Measurements from ENCODE around the gene TOB1. TPM values are rescaled to one million over a fixed set of nuclear protein-coding genes. Genes with fewer than 3 reads are reported as not detected.

The TOB1 gene
- total RNA-seq = 100 to 1,000 TPM; 116 to 169 TPM

DNA sequence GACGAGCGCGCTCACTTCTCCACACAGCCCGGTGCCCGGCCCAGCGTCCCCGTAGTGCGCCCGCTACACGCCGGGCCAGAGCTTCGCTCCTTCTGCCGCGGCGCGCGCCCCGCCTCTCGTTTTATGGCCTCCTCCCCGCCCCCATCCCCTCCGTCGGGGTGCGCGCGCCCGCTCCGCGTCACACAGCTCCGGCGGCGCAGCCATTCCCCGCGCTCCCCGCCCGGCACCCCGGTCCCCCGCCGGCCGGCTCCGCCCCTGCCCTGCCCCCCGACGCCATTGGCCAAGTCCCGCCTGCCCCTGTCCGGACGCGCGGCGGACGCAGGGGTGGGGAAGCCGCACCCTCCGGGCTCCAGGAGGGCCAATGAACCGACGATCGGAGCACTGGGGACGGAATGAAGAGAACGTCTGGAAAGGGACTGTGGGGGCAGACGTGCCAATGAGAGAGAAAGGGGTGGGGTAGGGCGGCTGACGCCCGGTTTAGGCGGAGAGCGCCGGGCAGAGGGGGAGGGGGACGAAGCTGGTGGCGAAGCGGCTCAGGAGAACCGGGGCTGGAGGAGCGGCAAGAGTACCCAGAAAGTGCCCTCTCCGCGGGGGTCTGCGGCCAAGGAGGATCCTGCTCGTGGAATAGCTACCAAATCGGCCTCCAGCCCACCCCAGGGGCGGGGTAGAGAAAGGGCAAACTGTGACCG lies at the start of gene TOB1:
Gene TOB1, minus strand, starts transcription at position 94 of the 689 bp plus-strand sequence. CDS start 2,337 bp downstream, outside the sequence.
- TF ChIP-seq, protein P1, sequence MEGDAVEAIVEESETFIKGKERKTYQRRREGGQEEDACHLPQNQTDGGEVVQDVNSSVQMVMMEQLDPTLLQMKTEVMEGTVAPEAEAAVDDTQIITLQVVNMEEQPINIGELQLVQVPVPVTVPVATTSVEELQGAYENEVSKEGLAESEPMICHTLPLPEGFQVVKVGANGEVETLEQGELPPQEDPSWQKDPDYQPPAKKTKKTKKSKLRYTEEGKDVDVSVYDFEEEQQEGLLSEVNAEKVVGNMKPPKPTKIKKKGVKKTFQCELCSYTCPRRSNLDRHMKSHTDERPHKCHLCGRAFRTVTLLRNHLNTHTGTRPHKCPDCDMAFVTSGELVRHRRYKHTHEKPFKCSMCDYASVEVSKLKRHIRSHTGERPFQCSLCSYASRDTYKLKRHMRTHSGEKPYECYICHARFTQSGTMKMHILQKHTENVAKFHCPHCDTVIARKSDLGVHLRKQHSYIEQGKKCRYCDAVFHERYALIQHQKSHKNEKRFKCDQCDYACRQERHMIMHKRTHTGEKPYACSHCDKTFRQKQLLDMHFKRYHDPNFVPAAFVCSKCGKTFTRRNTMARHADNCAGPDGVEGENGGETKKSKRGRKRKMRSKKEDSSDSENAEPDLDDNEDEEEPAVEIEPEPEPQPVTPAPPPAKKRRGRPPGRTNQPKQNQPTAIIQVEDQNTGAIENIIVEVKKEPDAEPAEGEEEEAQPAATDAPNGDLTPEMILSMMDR (IDR thresholded peaks at IDR 0.05) = no peak
- H3K9me3 ChIP-seq = no peaks in the 10 kb centered on the region
- peak within 1 kb of the TSS; percentile 78 for H3K4me3 ChIP-seq
- no peaks in the 10 kb centered on the region for H3K4me1 ChIP-seq
- intact Hi-C loops (cut with DNase I) = no loop called here
- H3K36me3 ChIP-seq = no peaks in the 10 kb centered on the region
- H3K27ac ChIP-seq = peak within 1 kb of the TSS; percentile 100
- no peaks in the 10 kb centered on the region for H3K27me3 ChIP-seq
- peak; percentile 99 for DNase-seq
- H3K9ac ChIP-seq (ENCODE audit: low read depth in 2 of 2, low read length in 2 of 2) = peak within 1 kb of the TSS; percentile 99 to 100

GRCh38 chr17:50914505-50915063 lies 48.4 kb upstream of the TOB1 start:
- no peaks in the 10 kb centered on the region for H3K27me3 ChIP-seq
- no peak overlapping the region for H3K27ac ChIP-seq
- intact Hi-C loops (cut with DNase I) = no loop called here
- peak overlapping the region in 1 of 2 donors; percentile 48 for H3K9ac ChIP-seq (ENCODE audit: low read depth in 2 of 2, low read length in 2 of 2)
- no peaks in the 10 kb centered on the region for H3K36me3 ChIP-seq
- H3K4me1 ChIP-seq = peaks cover 27% of the 10 kb centered on the region
- H3K9me3 ChIP-seq = no peaks in the 10 kb centered on the region
- no peak for DNase-seq
- TF ChIP-seq, protein P1 (IDR thresholded peaks at IDR 0.05) = no peak
- H3K4me3 ChIP-seq = no peak overlapping the region

- peaks cover 18% of the 10 kb centered on the region for H3K4me1 ChIP-seq
Observed at GRCh38 chr17:50913120-50913519, 47.0 kb upstream of the TOB1 start.

DNA sequence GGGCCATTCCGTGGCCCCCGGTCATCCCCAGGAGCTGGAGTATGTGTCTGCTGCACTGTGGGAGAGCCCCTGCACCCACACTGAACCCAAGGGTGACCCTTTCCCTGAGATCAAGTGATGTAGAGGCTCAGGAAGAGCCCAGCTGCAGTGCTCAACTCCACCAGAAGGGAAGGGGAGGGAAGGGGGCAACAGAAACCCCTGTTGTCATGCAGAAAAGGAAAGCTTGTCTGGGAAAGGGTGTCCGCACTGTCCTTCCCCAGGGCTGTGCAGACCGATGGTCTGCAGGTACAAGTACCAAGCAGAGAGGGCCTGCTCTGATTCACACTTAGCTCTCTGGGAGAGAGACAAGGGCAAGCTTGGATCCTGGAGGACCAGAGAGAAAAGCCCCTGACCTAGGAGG lies 45.7 kb upstream of the TOB1 start:
- Histone ChIP-seq H3K36me3 (no peaks in the 10 kb centered on the region), H3K9me3 (no peaks in the 10 kb centered on the region), H3K27me3 (no peaks in the 10 kb centered on the region), H3K27ac (no peak overlapping the region), H3K4me1 (peaks cover 16% of the 10 kb centered on the region), H3K4me3 (no peak overlapping the region), H3K9ac (ENCODE audit: low read depth in 2 of 2, low read length in 2 of 2) (no peak overlapping the region)
- DNase-seq = no peak
- TF ChIP-seq, protein P1 (IDR thresholded peaks at IDR 0.05) = no peak
- intact Hi-C loops (cut with DNase I) = no loop called here

More at GRCh38 chr17:50913120-50913519, 47.0 kb upstream of the TOB1 start:
- H3K9me3 ChIP-seq = no peaks in the 10 kb centered on the region
- H3K36me3 ChIP-seq = no peaks in the 10 kb centered on the region
- no peak overlapping the region for H3K27ac ChIP-seq
- H3K4me3 ChIP-seq = no peak overlapping the region
- no peak overlapping the region for H3K9ac ChIP-seq (ENCODE audit: low read depth in 2 of 2, low read length in 2 of 2)
- H3K27me3 ChIP-seq = no peaks in the 10 kb centered on the region
- intact Hi-C loops (cut with DNase I) = no loop called here
- TF ChIP-seq, protein P1 (IDR thresholded peaks at IDR 0.05) = no peak
- no peak for DNase-seq

- DNase-seq = no peak
- no peaks in the 10 kb centered on the region for H3K36me3 ChIP-seq
- no peak overlapping the region for H3K9ac ChIP-seq (ENCODE audit: low read depth in 2 of 2, low read length in 2 of 2)
- no peak overlapping the region for H3K27ac ChIP-seq
- intact Hi-C loops (cut with DNase I) = no loop called here
- H3K27me3 ChIP-seq = no peaks in the 10 kb centered on the region
- H3K9me3 ChIP-seq = no peaks in the 10 kb centered on the region
- H3K4me3 ChIP-seq = no peak overlapping the region
- H3K4me1 ChIP-seq = peaks cover 16% of the 10 kb centered on the region
- TF ChIP-seq, protein P1 (IDR thresholded peaks at IDR 0.05) = no peak
Observed at GRCh38 chr17:50911450-50911849, 45.3 kb upstream of the TOB1 start.
